GM19043 (cell line): ENCODE measurements around the gene ARID3B.

Experiments used
- ATAC-seq: cut with Tn5 transposase; IDR thresholded peaks from one replicate; pipeline ENCODE4 v1.9.1; 2021; ENCODE audit warnings: low read depth; ENCODE audit not compliant: unreplicated experiment

Gene ARID3B

GRCh38 chr15:74599156-74599555 is 58.1 kb downstream of the ARID3B start:
- ATAC-seq: no peak

- no peak for ATAC-seq
Measured at GRCh38 chr15:74603026-74603788, 62.2 kb downstream of the ARID3B start.

DNA sequence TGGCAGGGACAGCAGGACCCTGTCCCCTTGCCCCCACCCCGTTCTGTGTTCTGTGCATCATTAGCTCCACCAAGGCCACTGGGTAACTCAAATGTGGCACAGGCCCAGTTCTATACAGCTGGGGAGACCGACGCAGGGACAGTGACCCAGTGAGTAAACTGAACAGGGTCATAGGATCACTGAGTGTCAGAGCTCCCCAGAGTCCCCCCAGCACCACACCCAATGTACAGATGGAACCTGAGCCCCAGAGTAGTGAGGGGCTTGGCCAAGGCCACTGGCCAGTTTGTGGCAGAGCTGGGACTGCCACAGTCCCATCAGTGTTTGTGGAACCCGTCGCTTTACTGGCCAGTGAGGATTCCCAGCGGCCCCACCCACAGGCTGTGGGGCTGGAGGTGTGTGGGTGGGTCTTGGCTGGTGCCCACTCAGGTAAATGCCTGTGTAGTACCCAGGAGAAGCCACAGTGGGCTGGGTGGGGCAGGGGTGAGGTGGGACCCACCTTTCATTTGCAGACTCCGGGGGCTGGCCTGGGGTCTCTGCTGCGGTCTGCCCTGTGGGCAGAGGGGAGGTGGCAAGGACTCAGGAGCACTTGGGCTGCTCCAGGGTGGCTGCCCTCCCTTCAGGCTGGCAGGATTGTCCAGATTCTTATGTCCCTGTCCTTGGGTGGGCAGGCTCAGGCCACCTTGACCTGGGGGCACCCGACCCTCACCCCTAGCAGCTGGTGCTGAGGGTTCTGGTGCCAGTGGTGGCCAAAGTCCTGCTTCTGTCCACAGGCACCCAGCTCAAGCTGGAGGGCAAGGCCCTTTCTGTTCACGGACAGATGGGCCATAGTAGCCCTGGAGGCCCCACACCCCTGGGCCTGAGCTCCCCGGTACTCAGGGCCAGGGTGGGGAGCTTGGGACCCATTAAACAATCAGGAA is 63.0 kb downstream of the ARID3B start:
- no peak for ATAC-seq

- no peak for ATAC-seq
Measured at GRCh38 chr15:74604983-74605794, 64.2 kb downstream of the ARID3B start.

GRCh38 chr15:74605795-74606150 is 64.8 kb downstream of the ARID3B start:
- no peak for ATAC-seq

GRCh38 chr15:74608786-74609185 is 67.8 kb downstream of the ARID3B start:
- no peak for ATAC-seq

GRCh38 chr15:74609938-74610301 is 68.9 kb downstream of the ARID3B start:
- no peak for ATAC-seq

DNA sequence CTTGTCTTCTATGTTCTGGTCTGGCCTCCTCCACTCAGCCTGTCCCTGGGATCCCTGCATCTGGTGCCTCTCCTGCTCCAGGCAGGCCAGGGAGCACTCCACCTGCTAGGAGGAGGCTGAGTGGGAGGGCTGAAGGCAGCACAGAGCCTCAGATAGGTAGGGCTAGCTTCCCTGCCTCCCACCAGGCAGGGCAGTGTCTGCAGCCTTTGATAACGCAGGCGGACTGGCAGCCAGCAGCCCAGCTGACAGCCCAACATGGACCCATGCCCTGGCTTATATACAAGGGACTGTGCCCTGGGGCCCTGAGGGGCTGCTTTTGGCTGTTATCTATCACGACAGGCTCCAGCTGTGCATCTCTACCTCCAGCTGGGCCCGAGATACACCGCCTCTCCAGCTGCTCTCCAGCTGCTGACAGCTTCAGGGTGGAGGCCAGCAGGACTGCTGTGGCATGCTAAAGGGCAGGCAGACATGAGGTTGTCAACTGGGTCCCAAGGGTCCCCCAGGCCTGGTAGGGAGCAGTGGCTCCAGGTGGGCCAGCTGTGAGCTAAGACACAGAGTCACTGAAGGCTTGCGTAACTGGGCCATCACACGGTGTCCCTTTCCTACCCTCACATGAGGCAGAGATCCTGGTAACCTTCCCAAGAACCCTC is 69.4 kb downstream of the ARID3B start:
- no peak for ATAC-seq

DNA sequence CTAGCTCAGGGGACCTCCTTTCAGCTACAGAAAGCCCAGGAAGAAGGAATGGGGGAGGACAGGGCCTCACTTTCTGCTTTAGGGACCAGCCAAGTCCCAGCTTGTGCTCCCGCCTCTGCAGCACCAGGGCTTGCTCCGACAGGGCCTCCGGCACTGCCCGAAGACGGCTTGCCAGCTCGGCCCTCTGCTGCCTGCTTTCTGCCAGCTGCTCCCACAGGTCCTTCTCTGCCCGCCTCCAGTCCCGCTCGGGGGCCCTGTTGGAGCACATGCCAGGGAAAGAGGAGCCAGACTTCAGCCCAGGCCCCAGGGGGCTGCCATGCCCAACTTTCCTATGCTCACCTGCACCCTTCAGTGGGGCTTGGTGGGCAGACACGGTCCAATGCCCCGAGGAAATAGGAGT is 70.3 kb downstream of the ARID3B start:
- no peak for ATAC-seq

DNA sequence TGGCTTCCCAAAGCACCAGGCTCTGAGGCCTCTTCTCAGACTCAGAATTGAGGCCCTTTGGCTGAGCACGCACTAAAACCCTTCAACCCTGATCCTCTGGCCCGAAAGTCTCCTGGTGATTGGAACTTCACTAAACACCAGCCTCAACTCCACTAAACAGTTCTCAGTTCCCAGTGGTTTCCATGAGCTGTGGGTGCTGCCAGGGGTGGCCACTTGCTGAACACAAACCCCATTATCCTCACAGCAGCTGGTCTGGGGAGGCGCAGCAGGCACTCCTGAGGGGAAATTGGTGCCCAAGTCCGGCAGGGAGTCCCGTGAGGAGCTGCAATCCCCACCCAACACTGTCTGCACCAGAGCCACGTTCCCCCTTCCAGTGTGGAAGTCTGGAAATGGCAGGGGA is 70.8 kb downstream of the ARID3B start:
- ATAC-seq: no peak

GRCh38 chr15:74612677-74613076 is 71.7 kb downstream of the ARID3B start:
- ATAC-seq: no peak

- ATAC-seq: no peak
Measured at GRCh38 chr15:74613089-74613952, 72.3 kb downstream of the ARID3B start.

GRCh38 chr15:74613953-74614743 is 73.1 kb downstream of the ARID3B start:
- ATAC-seq: no peak

DNA sequence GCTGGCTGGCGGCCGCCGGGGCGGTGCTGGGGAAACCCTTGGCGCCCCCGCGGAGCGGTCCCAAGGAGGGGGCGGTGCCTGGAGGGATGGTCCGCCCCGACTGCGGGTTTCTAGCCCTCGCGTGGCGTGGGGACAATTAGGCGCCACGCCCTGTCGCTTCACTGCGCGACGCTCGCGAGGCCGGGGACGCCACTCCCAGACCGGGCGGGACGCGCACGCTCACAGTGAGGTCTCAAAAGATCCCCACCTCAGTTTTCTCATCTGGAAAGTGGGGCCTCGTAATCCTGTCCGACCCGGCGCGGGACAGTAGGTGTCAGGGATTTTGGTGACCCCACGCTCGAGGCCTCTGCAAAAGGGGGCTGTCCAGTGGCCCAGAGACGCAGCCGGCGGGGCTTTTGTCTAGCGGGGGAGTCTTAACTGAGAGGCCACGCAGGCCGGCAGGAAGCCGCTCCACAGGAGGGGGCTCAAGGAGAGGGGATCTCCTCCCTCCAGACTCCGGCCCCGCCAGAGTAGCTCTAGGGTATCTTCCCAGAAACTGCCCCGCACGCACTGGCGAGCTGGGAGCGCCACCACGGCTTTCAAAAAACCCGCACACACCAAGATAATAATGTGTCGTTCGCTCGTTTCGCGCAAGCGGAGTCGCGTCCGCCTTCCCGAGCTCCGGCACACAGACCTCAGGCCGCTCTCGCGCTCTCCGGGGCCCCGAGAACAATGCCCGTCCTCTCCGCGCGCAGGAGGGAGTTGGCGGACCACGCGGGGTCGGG is 73.9 kb downstream of the ARID3B start:
- peak; percentile 43 for ATAC-seq

- peak; percentile 81 for ATAC-seq
Measured at GRCh38 chr15:74615508-74616365, 74.7 kb downstream of the ARID3B start, which contains the start of gene CLK3. Gene CLK3 (plus strand): TSS chr15:74615836. CDS start chr15:74619197, 3,361 bp downstream.

GRCh38 chr15:74616366-74616939 is 75.4 kb downstream of the ARID3B start:
- no peak for ATAC-seq

GRCh38 chr15:74616996-74617395 is 76.0 kb downstream of the ARID3B start:
- ATAC-seq: no peak
